ENCODE results near the gene ERBB4.

DNA sequence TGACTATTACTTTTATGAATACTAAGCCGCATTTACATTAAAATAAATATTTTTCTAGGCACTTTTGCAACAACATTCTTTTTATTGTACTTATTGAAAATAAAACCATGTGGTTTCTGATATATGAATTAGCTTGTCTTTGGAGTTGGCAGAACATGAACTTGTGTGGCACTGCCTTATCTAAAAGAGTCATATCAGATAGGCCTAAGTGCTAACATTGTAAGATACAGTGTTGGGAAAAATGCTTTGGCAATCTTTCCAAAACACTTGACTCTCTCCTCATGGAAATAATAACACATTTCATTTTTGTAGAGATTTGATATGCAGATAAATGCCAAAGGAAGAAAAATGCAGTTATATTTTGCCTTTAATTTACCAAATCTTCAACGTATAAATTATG is 191.7 kb downstream of the ERBB4 start:
- no peak for TF ChIP-seq EZH2phosphoT487 (IDR thresholded peaks at IDR 0.05; ENCODE audit: low read length)
- TF ChIP-seq, protein P1, sequence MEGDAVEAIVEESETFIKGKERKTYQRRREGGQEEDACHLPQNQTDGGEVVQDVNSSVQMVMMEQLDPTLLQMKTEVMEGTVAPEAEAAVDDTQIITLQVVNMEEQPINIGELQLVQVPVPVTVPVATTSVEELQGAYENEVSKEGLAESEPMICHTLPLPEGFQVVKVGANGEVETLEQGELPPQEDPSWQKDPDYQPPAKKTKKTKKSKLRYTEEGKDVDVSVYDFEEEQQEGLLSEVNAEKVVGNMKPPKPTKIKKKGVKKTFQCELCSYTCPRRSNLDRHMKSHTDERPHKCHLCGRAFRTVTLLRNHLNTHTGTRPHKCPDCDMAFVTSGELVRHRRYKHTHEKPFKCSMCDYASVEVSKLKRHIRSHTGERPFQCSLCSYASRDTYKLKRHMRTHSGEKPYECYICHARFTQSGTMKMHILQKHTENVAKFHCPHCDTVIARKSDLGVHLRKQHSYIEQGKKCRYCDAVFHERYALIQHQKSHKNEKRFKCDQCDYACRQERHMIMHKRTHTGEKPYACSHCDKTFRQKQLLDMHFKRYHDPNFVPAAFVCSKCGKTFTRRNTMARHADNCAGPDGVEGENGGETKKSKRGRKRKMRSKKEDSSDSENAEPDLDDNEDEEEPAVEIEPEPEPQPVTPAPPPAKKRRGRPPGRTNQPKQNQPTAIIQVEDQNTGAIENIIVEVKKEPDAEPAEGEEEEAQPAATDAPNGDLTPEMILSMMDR (IDR thresholded peaks at IDR 0.05; ENCODE audit: low read length): no peak
- no peak for TF ChIP-seq EZH2 (optimal IDR thresholded peaks at IDR 0.05; ENCODE audit: low read depth, low read length)

Data from MM.1S (cell line).